HEK293T (cell line): ENCODE data around the gene IKZF4.

Experiments
- BHLHE40 ChIP-seq: fragments of 450-650 bp; IDR thresholded peaks from 2 replicates; pipeline ENCODE4 v1.6.1; 2016; ENCODE audit warnings: mild to moderate bottlenecking, moderate library complexity, borderline replicate concordance
- ELF4 ChIP-seq: fragments of 450-650 bp; IDR thresholded peaks from 2 replicates; pipeline ENCODE4 v1.6.1; 2017; ENCODE audit warnings: antibody characterized with exemption
- FOXA1 ChIP-seq: fragments of 450-650 bp; IDR thresholded peaks from 2 replicates; pipeline ENCODE4 v1.6.1; 2016; ENCODE audit warnings: mild to moderate bottlenecking
- FOXK2 ChIP-seq: fragments of 450-650 bp; IDR thresholded peaks from 2 replicates; pipeline ENCODE4 v1.6.1; 2016; ENCODE audit warnings: mild to moderate bottlenecking
- FOXM1 ChIP-seq: fragments of 450-650 bp; IDR thresholded peaks from 2 replicates; pipeline ENCODE4 v1.6.1; 2017; ENCODE audit warnings: mild to moderate bottlenecking, borderline replicate concordance
- HDGF ChIP-seq: fragments of 450-650 bp; IDR thresholded peaks from 2 replicates; pipeline ENCODE4 v1.6.1; 2017; ENCODE audit warnings: antibody characterized with exemption, borderline replicate concordance
- L3MBTL2 ChIP-seq: fragments of 450-650 bp; conservative IDR thresholded peaks from 2 replicates; pipeline ENCODE4 v1.6.1; 2016; ENCODE audit warnings: mild to moderate bottlenecking
- NFRKB ChIP-seq: fragments of 450-650 bp; IDR thresholded peaks from 2 replicates; pipeline ENCODE4 v1.6.1; 2016; ENCODE audit warnings: mild to moderate bottlenecking, moderate library complexity
- PKNOX1 ChIP-seq: fragments of 450-650 bp; IDR thresholded peaks from 2 replicates; pipeline ENCODE4 v1.6.1; 2016
- SP1 ChIP-seq: fragments of 450-650 bp; IDR thresholded peaks from 2 replicates; pipeline ENCODE4 v1.6.1; 2017
- SUZ12 ChIP-seq: fragments of 450-650 bp; IDR thresholded peaks from 2 replicates; pipeline ENCODE4 v1.6.1; 2016; ENCODE audit warnings: mild to moderate bottlenecking
- TARDBP ChIP-seq: fragments of 450-650 bp; IDR thresholded peaks from 2 replicates; pipeline ENCODE4 v1.6.1; 2016
- ZNF384 ChIP-seq: fragments of 450-650 bp; IDR thresholded peaks from 2 replicates; pipeline ENCODE4 v1.6.1; 2016

- TF ChIP-seq ELF4: no peak
- no peak for TF ChIP-seq FOXK2
- TF ChIP-seq ZNF384: no peak
- TF ChIP-seq FOXM1: no peak
- TF ChIP-seq HDGF: no peak
- TF ChIP-seq NFRKB: no peak
- no peak for TF ChIP-seq SP1
- TF ChIP-seq TARDBP: no peak
- no peak for TF ChIP-seq PKNOX1
- TF ChIP-seq SUZ12: no peak
- no peak for TF ChIP-seq L3MBTL2
- TF ChIP-seq BHLHE40: no peak
- no peak for TF ChIP-seq FOXA1
Observed at GRCh38 chr12:56078427-56078826, 57.6 kb downstream of the IKZF4 start.
